Sigmoid colon (tissue), 7 donors: Measurements from ENCODE around the gene FBXL17. TPM values are rescaled to one million over a fixed set of nuclear protein-coding genes. Genes with fewer than 3 reads are reported as not detected.

Experiments used
- DNase-seq: peaks from one replicate; pipeline ENCODE4 v3.0.0-alpha.2; 2019
- H3K27ac ChIP-seq, 4 donors: fragments of 200-600 bp; sonication (generic); one replicate each; pipeline ENCODE4 v1.5.1; 2016 to 2019; ENCODE audit warnings: mild to moderate bottlenecking in 1 of 4
- H3K27me3 ChIP-seq, 3 donors: fragments of 200-600 bp; sonication (generic); one replicate each; pipeline ENCODE4 v1.5.1; 2019; ENCODE audit warnings: mild to moderate bottlenecking in 1 of 3
- H3K36me3 ChIP-seq, 4 donors: fragments of 200-600 bp; sonication (generic); one replicate each; pipeline ENCODE4 v1.5.1; 2016 to 2019
- H3K4me1 ChIP-seq, 4 donors: fragments of 200-600 bp; sonication (generic); one replicate each; pipeline ENCODE4 v1.5.1; 2017 to 2019
- H3K4me3 ChIP-seq, 4 donors: fragments of 200-600 bp; sonication (generic); one replicate each; pipeline ENCODE4 v1.5.1; 2017 to 2019; ENCODE audit warnings: mild to moderate bottlenecking in 2 of 4, moderate library complexity in 1 of 4
- H3K9me3 ChIP-seq, 4 donors: fragments of 200-600 bp in 3 of 4; sonication (generic) in 3 of 4; one replicate each; pipeline versions ENCODE4 v1.5.1 to v1.6.1; 2013 to 2019
- CTCF ChIP-seq, 4 experiments: fragments of 450-650 bp in 3 of 4; fragments of 200-600 bp in 1 of 4; IDR thresholded peaks; one replicate each; pipeline ENCODE4 v1.5.1; 2016 to 2019; ENCODE audit warnings: antibody characterized with exemption in 4 of 4, mild to moderate bottlenecking in 3 of 4, moderate library complexity in 2 of 4
- EP300 ChIP-seq, 4 donors: sonication (generic); formaldehyde crosslinking; IDR thresholded peaks; one replicate each; pipeline ENCODE4 v1.6.1; 2017; ENCODE audit warnings: antibody characterized with exemption in 4 of 4
- POLR2A ChIP-seq, 2 donors: fragments of 450-650 bp; IDR thresholded peaks; one replicate each; pipeline ENCODE4 v1.6.1; 2016; ENCODE audit warnings: antibody characterized with exemption in 2 of 2, mild to moderate bottlenecking in 2 of 2, moderate library complexity in 2 of 2
- POLR2AphosphoS5 ChIP-seq, 4 donors: sonication (generic); formaldehyde crosslinking; IDR thresholded peaks; one replicate each; pipeline ENCODE4 v1.6.1; 2017; ENCODE audit warnings: antibody characterized with exemption in 4 of 4
- WGBS, 2 donors: extraction: QIAGEN DNeasy Blood & Tissue Kit; methylation state at CpG; one replicate each; pipeline ENCODE4 v1.1.7; 2013; 5-methylcytosine and 5-hydroxymethylcytosine counted together
- intact Hi-C: fragments of 100-400 bp; cut with DNase I; formaldehyde crosslinking; loops from one replicate; pipeline ENCODE4 v1.15.1; 2023
- polyA plus RNA-seq, 3 donors: library from polyadenylated mRNA; stranded (reverse); fragments of 200-250 nt; gene quantifications; one replicate each; pipeline ENCODE4 v1.2.3, GENCODE V29; 2013
- total RNA-seq, 4 donors: library from RNA; depleted of rRNA; stranded (reverse); fragments of >200 nt; gene quantifications; one replicate each; pipeline ENCODE4 v1.1.0, GENCODE V29; 2016
- donor health status: healthy with polysubstance abuse.
- donor health status: Bipolar disorder and iron deficiency.
- donor health status: healthy.

Gene FBXL17
- total and polyA plus RNA-seq, 7 donors = 8.2 to 22.5 (median 16.6) TPM

DNA sequence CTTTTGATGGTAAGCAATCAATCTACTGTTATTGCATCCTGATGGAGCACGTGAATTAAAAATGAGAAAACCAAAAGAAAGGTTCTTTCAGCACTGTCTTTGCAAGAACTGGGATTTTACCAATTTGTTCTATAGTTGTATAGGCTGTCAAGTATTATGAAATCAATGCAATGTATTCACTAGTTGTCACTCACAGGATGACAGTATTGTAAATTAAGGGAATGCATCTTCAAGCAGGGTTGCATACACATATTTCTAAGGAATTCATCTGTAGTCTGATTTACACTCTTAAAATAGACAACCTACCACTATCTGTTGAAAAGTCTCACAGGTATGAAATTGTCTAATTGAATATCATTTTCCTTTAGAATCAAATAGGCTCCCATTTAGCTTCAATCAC is 252.8 kb downstream of the FBXL17 start:
- Histone ChIP-seq H3K4me3 (no peak overlapping the region), H3K27ac (no peak overlapping the region), H3K27me3 (no peaks in the 10 kb centered on the region), H3K9me3 (no peaks in the 10 kb centered on the region), H3K36me3 (no peaks in the 10 kb centered on the region), H3K4me1 (no peaks in the 10 kb centered on the region)
- intact Hi-C loops = no loop called here
- DNase-seq = no peak
- TF ChIP-seq CTCF (IDR thresholded peaks at IDR 0.05) = no peak
- TF ChIP-seq POLR2AphosphoS5 (IDR thresholded peaks at IDR 0.05) = no peak
- no peak for TF ChIP-seq POLR2A (IDR thresholded peaks at IDR 0.05)
- TF ChIP-seq EP300 (IDR thresholded peaks at IDR 0.05) = no peak
- WGBS, 2 donors = 95 to 98% methylated on average over 1 of the region's 1 CpG

- TF ChIP-seq EP300 (IDR thresholded peaks at IDR 0.05) (no peak), CTCF (IDR thresholded peaks at IDR 0.05) (no peak), POLR2AphosphoS5 (IDR thresholded peaks at IDR 0.05) (no peak), POLR2A (IDR thresholded peaks at IDR 0.05) (no peak)
- intact Hi-C loops = no loop called here
- WGBS, 2 donors = 83 to 86% methylated on average over 3 of the region's 3 CpGs
Measured at GRCh38 chr5:108125771-108126511, 256.0 kb downstream of the FBXL17 start.

GRCh38 chr5:108124596-108124995 is 257.3 kb downstream of the FBXL17 start:
- H3K4me3 ChIP-seq = no peak overlapping the region
- H3K27ac ChIP-seq = no peak overlapping the region
- no peaks in the 10 kb centered on the region for H3K27me3 ChIP-seq
- no peaks in the 10 kb centered on the region for H3K9me3 ChIP-seq
- intact Hi-C loops = no loop called here
- DNase-seq = no peak
- no peaks in the 10 kb centered on the region for H3K4me1 ChIP-seq
- no peaks in the 10 kb centered on the region for H3K36me3 ChIP-seq
- TF ChIP-seq POLR2AphosphoS5 (IDR thresholded peaks at IDR 0.05) = no peak
- no peak for TF ChIP-seq POLR2A (IDR thresholded peaks at IDR 0.05)
- no peak for TF ChIP-seq CTCF (IDR thresholded peaks at IDR 0.05)
- TF ChIP-seq EP300 (IDR thresholded peaks at IDR 0.05) = no peak
- WGBS, 2 donors = 30 to 74% methylated on average over 4 of the region's 4 CpGs

More at GRCh38 chr5:108125771-108126511, 256.0 kb downstream of the FBXL17 start:
- no peaks in the 10 kb centered on the region for H3K4me1 ChIP-seq
- H3K27me3 ChIP-seq = no peaks in the 10 kb centered on the region
- no peak for DNase-seq
- H3K36me3 ChIP-seq = no peaks in the 10 kb centered on the region
- H3K9me3 ChIP-seq = no peaks in the 10 kb centered on the region
- H3K4me3 ChIP-seq = no peak overlapping the region
- H3K27ac ChIP-seq = no peak overlapping the region

DNA sequence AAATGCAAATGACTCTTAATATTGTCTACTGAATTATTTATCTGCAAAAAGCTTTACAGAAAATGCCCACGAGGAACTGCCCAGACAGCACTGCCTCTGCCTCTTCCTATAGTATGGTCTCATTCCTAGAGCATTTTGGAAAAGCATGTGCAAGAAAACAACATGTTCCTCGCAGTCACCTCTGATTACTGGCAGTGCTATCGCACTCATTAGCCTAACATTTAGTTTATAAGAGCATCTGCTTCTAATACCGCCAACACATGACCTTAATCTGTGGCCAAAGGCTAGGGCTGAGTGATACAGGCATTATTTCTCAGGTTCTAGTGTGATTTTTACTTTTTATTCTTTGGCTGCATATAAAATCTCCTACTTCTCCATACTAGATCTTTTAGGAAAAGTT is 259.2 kb downstream of the FBXL17 start:
- no peak overlapping the region for H3K4me3 ChIP-seq
- TF ChIP-seq POLR2A (IDR thresholded peaks at IDR 0.05) (no peak), CTCF (IDR thresholded peaks at IDR 0.05) (no peak), EP300 (IDR thresholded peaks at IDR 0.05) (no peak), POLR2AphosphoS5 (IDR thresholded peaks at IDR 0.05) (no peak)
- intact Hi-C loops = no loop called here
- no peaks in the 10 kb centered on the region for H3K9me3 ChIP-seq
- DNase-seq = no peak
- H3K36me3 ChIP-seq = no peaks in the 10 kb centered on the region
- H3K27ac ChIP-seq = no peak overlapping the region
- H3K27me3 ChIP-seq = no peaks in the 10 kb centered on the region
- no peaks in the 10 kb centered on the region for H3K4me1 ChIP-seq
- 90 to 95% methylated on average over 4 of the region's 4 CpGs for WGBS, 2 donors
